Measurements from ENCODE around the gene FAM98A. TPM values are rescaled to one million over a fixed set of nuclear protein-coding genes. Genes with fewer than 3 reads are reported as not detected.

FAM98A gene
- total and polyA plus RNA-seq, 9 of the 15 experiments (the other 6 are each of a cell fraction or from before 2014, with no cell fraction given), result 16.5 to 238 (median 44.6) TPM

DNA sequence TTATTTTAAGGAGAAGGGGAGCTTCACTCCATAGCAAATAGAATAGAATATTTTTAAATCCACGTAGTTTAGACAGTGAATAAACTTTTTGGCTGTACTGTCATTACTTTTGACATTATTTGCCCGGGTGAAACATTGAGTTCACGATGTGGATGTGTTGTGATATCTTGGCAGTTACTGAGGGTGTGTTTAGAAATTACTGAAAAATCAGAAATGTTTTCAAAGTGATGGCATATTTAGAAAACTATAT is 769 bp upstream of the FAM98A start (continued):
- TF ChIP-seq, protein P1, sequence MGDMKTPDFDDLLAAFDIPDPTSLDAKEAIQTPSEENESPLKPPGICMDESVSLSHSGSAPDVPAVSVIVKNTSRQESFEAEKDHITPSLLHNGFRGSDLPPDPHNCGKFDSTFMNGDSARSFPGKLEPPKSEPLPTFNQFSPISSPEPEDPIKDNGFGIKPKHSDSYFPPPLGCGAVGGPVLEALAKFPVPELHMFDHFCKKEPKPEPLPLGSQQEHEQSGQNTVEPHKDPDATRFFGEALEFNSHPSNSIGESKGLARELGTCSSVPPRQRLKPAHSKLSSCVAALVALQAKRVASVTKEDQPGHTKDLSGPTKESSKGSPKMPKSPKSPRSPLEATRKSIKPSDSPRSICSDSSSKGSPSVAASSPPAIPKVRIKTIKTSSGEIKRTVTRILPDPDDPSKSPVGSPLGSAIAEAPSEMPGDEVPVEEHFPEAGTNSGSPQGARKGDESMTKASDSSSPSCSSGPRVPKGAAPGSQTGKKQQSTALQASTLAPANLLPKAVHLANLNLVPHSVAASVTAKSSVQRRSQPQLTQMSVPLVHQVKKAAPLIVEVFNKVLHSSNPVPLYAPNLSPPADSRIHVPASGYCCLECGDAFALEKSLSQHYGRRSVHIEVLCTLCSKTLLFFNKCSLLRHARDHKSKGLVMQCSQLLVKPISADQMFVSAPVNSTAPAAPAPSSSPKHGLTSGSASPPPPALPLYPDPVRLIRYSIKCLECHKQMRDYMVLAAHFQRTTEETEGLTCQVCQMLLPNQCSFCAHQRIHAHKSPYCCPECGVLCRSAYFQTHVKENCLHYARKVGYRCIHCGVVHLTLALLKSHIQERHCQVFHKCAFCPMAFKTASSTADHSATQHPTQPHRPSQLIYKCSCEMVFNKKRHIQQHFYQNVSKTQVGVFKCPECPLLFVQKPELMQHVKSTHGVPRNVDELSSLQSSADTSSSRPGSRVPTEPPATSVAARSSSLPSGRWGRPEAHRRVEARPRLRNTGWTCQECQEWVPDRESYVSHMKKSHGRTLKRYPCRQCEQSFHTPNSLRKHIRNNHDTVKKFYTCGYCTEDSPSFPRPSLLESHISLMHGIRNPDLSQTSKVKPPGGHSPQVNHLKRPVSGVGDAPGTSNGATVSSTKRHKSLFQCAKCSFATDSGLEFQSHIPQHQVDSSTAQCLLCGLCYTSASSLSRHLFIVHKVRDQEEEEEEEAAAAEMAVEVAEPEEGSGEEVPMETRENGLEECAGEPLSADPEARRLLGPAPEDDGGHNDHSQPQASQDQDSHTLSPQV (IDR thresholded peaks at IDR 0.05), result peak; percentile 7; the same call in 1 of the 2 replicates
- TF ChIP-seq, protein P2, sequence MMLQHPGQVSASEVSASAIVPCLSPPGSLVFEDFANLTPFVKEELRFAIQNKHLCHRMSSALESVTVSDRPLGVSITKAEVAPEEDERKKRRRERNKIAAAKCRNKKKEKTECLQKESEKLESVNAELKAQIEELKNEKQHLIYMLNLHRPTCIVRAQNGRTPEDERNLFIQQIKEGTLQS (IDR thresholded peaks at IDR 0.05), result no peak
- TF ChIP-seq, protein P2 (CRISPR knock-in tag; conservative IDR thresholded peaks at IDR 0.05), result no peak
- TF ChIP-seq PHB (CRISPR knock-in tag; IDR thresholded peaks at IDR 0.05) (no peak), SMC3 (conservative IDR thresholded peaks at IDR 0.05; ENCODE audit: insufficient read depth, low read depth, low read length) (no peak), CC2D1A (IDR thresholded peaks at IDR 0.05) (no peak)
- TF ChIP-seq, protein P3, sequence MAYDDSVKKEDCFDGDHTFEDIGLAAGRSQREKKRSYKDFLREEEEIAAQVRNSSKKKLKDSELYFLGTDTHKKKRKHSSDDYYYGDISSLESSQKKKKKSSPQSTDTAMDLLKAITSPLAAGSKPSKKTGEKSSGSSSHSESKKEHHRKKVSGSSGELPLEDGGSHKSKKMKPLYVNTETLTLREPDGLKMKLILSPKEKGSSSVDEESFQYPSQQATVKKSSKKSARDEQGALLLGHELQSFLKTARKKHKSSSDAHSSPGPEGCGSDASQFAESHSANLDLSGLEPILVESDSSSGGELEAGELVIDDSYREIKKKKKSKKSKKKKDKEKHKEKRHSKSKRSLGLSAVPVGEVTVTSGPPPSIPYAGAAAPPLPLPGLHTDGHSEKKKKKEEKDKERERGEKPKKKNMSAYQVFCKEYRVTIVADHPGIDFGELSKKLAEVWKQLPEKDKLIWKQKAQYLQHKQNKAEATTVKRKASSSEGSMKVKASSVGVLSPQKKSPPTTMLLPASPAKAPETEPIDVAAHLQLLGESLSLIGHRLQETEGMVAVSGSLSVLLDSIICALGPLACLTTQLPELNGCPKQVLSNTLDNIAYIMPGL (CRISPR knock-in tag; IDR thresholded peaks at IDR 0.05), result no peak
- TF ChIP-seq, protein P4, sequence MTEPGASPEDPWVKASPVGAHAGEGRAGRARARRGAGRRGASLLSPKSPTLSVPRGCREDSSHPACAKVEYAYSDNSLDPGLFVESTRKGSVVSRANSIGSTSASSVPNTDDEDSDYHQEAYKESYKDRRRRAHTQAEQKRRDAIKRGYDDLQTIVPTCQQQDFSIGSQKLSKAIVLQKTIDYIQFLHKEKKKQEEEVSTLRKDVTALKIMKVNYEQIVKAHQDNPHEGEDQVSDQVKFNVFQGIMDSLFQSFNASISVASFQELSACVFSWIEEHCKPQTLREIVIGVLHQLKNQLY (CRISPR knock-in tag; conservative IDR thresholded peaks at IDR 0.05), result no peak
